OCI-M1 (cell line): Measurements from ENCODE around the gene EBNA1BP2.
"Not testable (repeated sequence)": the region's sequence is repeated elsewhere in the genome, so short reads cannot be mapped to it uniquely, and the experiment has no call there.

Experiments used
- DNase-seq: peaks from one replicate; lab custom pipeline; 2025; lab: John Stamatoyannopoulos, UW

EBNA1BP2 gene

DNA sequence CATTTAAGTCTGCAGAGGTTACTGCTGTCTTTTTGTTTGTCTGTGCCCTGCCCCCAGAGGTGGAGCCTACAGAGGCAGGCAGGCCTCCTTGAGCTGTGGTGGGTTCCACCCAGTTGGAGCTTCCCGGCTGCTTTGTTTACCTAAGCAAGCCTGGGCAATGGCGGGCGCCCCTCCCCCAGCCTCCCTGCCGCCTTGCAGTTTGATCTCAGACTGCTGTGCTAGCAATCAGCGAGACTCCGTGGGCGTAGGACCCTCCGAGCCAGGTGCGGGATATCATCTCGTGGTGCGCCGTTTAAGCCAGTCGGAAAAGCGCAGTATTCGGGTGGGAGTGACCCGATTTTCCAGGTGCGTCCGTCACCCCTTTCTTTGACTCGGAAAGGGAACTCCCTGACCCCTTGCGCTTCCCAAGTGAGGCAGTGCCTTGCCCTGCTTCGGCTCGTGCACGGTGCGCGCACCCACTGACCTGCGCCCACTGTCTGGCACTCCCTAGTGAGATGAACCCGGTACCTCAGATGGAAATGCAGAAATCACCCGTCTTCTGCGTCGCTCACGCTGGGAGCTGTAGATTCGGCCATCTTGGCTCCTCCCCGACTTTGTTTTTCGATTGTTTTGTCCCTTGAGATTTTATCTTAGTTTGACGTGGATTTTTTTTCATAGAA, 52.0 kb downstream of the EBNA1BP2 start:
- not testable (repeated sequence) for DNase-seq
